ENCODE results near the gene ZNF423.

ZNF423 gene

GRCh38 chr16:49594153-49594552 lies 261.8 kb downstream of the ZNF423 start:
- DNase-seq = no peak

- no peak for DNase-seq
These were observed 262.4 kb downstream of the ZNF423 start for GRCh38 chr16:49593424-49594040.

- DNase-seq = peak; percentile 27
These were observed 263.1 kb downstream of the ZNF423 start for GRCh38 chr16:49592546-49593423.

GRCh38 chr16:49590166-49590871 lies 265.6 kb downstream of the ZNF423 start:
- DNase-seq = no peak

GRCh38 chr16:49589544-49590031 lies 266.3 kb downstream of the ZNF423 start:
- DNase-seq = no peak

GRCh38 chr16:49588729-49589384 lies 267.1 kb downstream of the ZNF423 start:
- DNase-seq = no peak

GRCh38 chr16:49588026-49588425 lies 267.9 kb downstream of the ZNF423 start:
- no peak for DNase-seq

GRCh38 chr16:49587511-49587910 lies 268.4 kb downstream of the ZNF423 start:
- no peak for DNase-seq

GRCh38 chr16:49586466-49587450 lies 269.2 kb downstream of the ZNF423 start:
- no peak for DNase-seq

- peak; percentile 52 for DNase-seq
These were observed 270.6 kb downstream of the ZNF423 start for GRCh38 chr16:49585143-49585832.

GRCh38 chr16:49583911-49584310 lies 272.0 kb downstream of the ZNF423 start:
- no peak for DNase-seq

- DNase-seq = no peak
These were observed 274.1 kb downstream of the ZNF423 start for GRCh38 chr16:49581630-49582298.

- no peak for DNase-seq
These were observed 275.1 kb downstream of the ZNF423 start for GRCh38 chr16:49580751-49581303.

GRCh38 chr16:49578435-49579024 lies 277.4 kb downstream of the ZNF423 start:
- no peak for DNase-seq

GRCh38 chr16:49578018-49578417 lies 277.9 kb downstream of the ZNF423 start:
- DNase-seq = no peak

- DNase-seq = no peak
These were observed 279.0 kb downstream of the ZNF423 start for GRCh38 chr16:49576941-49577340.

GRCh38 chr16:49576173-49576494 lies 279.8 kb downstream of the ZNF423 start:
- DNase-seq = no peak

- no peak for DNase-seq
These were observed 280.4 kb downstream of the ZNF423 start for GRCh38 chr16:49575346-49576172.

- DNase-seq = no peak
These were observed 281.1 kb downstream of the ZNF423 start for GRCh38 chr16:49574826-49575225.

Measured in NCI-H1436 (cell line).